B cell (primary cell): Measurements from ENCODE around the gene WDR7. TPM values are rescaled to one million over a fixed set of nuclear protein-coding genes. Genes with fewer than 3 reads are reported as not detected.

Experiments
- ATAC-seq: fragments of 200-7000 bp; cut with Tn5 transposase; one replicate; pipeline ENCODE4 v1.10.0; 2021; ENCODE audit warnings: low read depth, mild to moderate bottlenecking, moderate number of reproducible peaks, moderate library complexity
- CTCF ChIA-PET: fragments of 350-600 bp; sonication (Branson Sonifier 250); formaldehyde crosslinking; loops from one replicate; lab custom pipeline; 2021; ENCODE audit warnings: antibody characterized with exemption, inconsistent platforms; lab: Charles Lee
- POLR2A ChIA-PET: fragments of 350-600 bp; sonication (Branson Sonifier 250); formaldehyde crosslinking; loops from one replicate; lab custom pipeline; 2021; ENCODE audit warnings: antibody characterized with exemption; lab: Charles Lee
- DNase-seq: peaks from one replicate; pipeline ENCODE4 v3.0.0; 2013
- H2AFZ ChIP-seq: 2 replicates; pipeline ENCODE4 v1.6.1; 2012; ENCODE audit warnings: mild to moderate bottlenecking, low read depth, low read length; ENCODE audit not compliant: insufficient read depth, poor library complexity, severe bottlenecking
- H3K27ac ChIP-seq, 2 donors: 1 replicate in 1 of 2; 2 replicates in 1 of 2; pipeline ENCODE4 v1.5.1; 2012 to 2013; ENCODE audit warnings: low read length in 2 of 2, mild to moderate bottlenecking in 2 of 2, moderate library complexity in 1 of 2
- H3K27me3 ChIP-seq, 4 experiments: fragments of 200-600 bp in 1 of 4; sonication (generic) in 1 of 4; replicated peaks in 1 of 4; 1 replicate in 2 of 4; 2 replicates in 2 of 4; pipeline versions ENCODE4 v1.6.1 to v1.7.0; 2013 to 2016; ENCODE audit warnings: low read length in 3 of 4, mild to moderate bottlenecking in 2 of 4, mixed read lengths in 1 of 4, moderate library complexity in 1 of 4; ENCODE audit not compliant: insufficient read depth in 4 of 4, control insufficient read depth in 3 of 4; ENCODE audit errors: control extremely low read depth in 1 of 4
- H3K36me3 ChIP-seq, 2 experiments: replicated peaks in 1 of 2; 1 replicate in 1 of 2; 2 replicates in 1 of 2; pipeline versions ENCODE4 v1.6.1 to v1.7.1; 2013; ENCODE audit warnings: low read length in 1 of 2; ENCODE audit not compliant: insufficient read depth in 2 of 2, control insufficient read depth in 1 of 2; ENCODE audit errors: control extremely low read depth in 1 of 2, extremely low read depth in 1 of 2
- H3K4me1 ChIP-seq, 2 donors: fragments of 200-600 bp in 1 of 2; sonication (generic) in 1 of 2; 1 replicate in 1 of 2; 2 replicates in 1 of 2; pipeline versions ENCODE4 v1.5.1 to v1.6.1; 2013 to 2017; ENCODE audit warnings: low read length in 2 of 2; ENCODE audit not compliant: control insufficient read depth in 2 of 2, insufficient read depth in 2 of 2
- H3K4me2 ChIP-seq: replicated peaks from 2 replicates; pipeline ENCODE3; 2012; ENCODE audit warnings: mild to moderate bottlenecking, low read depth, low read length; ENCODE audit not compliant: poor library complexity, severe bottlenecking
- H3K4me3 ChIP-seq, 5 experiments: fragments of 200-600 bp in 1 of 5; sonication (generic) in 1 of 5; 1 replicate in 3 of 5; 2 replicates in 2 of 5; pipeline versions ENCODE4 v1.5.1 to v1.7.0; 2011 to 2016; ENCODE audit warnings: low read length in 4 of 5, mild to moderate bottlenecking in 4 of 5, low read depth in 2 of 5, control low read depth in 1 of 5, moderate library complexity in 1 of 5; ENCODE audit not compliant: insufficient read depth in 1 of 5; ENCODE audit errors: control extremely low read depth in 1 of 5, extremely low read depth in 1 of 5
- H3K79me2 ChIP-seq: fragments of 200-600 bp; sonication (generic); one replicate; pipeline ENCODE4 v1.6.0; 2016; ENCODE audit warnings: low read length; ENCODE audit not compliant: control insufficient read depth, insufficient read depth
- H3K9ac ChIP-seq: fragments of 200-600 bp; sonication (generic); 2 replicates; pipeline ENCODE4 v1.6.1; 2017; ENCODE audit warnings: mild to moderate bottlenecking, low read length, moderate library complexity
- H3K9me3 ChIP-seq, 3 donors: one replicate each; pipeline versions ENCODE4 v1.6.1 to v1.7.1; 2013; ENCODE audit warnings: low read length in 2 of 3; ENCODE audit not compliant: control insufficient read depth in 2 of 3, insufficient read depth in 1 of 3; ENCODE audit errors: control extremely low read depth in 1 of 3
- H4K20me1 ChIP-seq: 2 replicates; pipeline ENCODE4 v1.6.0; 2012; ENCODE audit warnings: mild to moderate bottlenecking, low read length; ENCODE audit not compliant: insufficient read depth, control insufficient read depth, poor library complexity, severe bottlenecking
- H3K27ac Mint-ChIP-seq: one replicate; pipeline ENCODE4 v1.8.0; 2021; ENCODE audit warnings: mixed read lengths
- H3K27me3 Mint-ChIP-seq: one replicate; pipeline ENCODE4 v1.8.0; 2021; ENCODE audit warnings: mixed read lengths
- H3K4me1 Mint-ChIP-seq: one replicate; pipeline ENCODE4 v1.8.0; 2021; ENCODE audit warnings: mixed read lengths
- H3K4me3 Mint-ChIP-seq: one replicate; pipeline ENCODE4 v1.8.0; 2021; ENCODE audit warnings: mixed read lengths
- H3K9me3 Mint-ChIP-seq: one replicate; pipeline ENCODE4 v1.8.0; 2022; ENCODE audit warnings: mixed read lengths; ENCODE audit not compliant: insufficient read depth
- EZH2 ChIP-seq: IDR thresholded peaks from 2 replicates; pipeline ENCODE4 v1.6.1; 2012; ENCODE audit warnings: borderline replicate concordance, low read depth, mild to moderate bottlenecking, moderate library complexity, low read length; ENCODE audit not compliant: insufficient read depth, poor library complexity, severe bottlenecking
- WGBS: methylation state at CpG from one replicate; pipeline ENCODE4 v1.1.5; 2013; ENCODE audit warnings: missing lambda C conversion rate; ENCODE audit not compliant: insufficient coverage; 5-methylcytosine and 5-hydroxymethylcytosine counted together
- intact Hi-C: fragments of 100-400 bp; cut with micrococcal nuclease; formaldehyde crosslinking; loops from one replicate; pipeline ENCODE4 v1.10.0; 2022
- polyA plus RNA-seq: library from polyadenylated mRNA; depleted of rRNA; stranded (reverse); fragments of >200 nt; gene quantifications from 2 replicates; pipeline ENCODE4 v1.2.3, GENCODE V29; 2012
- total RNA-seq, 2 donors: library from RNA; stranded (reverse); fragments of 120-200 nt in 1 of 2; gene quantifications; 1 replicate in 1 of 2; 2 replicates in 1 of 2; pipeline versions ENCODE4 v1.2.3 to v1.2.4, GENCODE V29; 2013 to 2022
- TF ChIP-seq, protein P1 (sequence below): fragments of 200-600 bp; IDR thresholded peaks from one replicate; pipeline ENCODE4 v1.8.0; 2022; ENCODE audit warnings: antibody characterized with exemption, mild to moderate bottlenecking

The WDR7 gene
- total and polyA plus RNA-seq, 2 donors (not counting 1 experiment from before 2014, with no cell fraction given), result 5.5 to 45.0 TPM

DNA sequence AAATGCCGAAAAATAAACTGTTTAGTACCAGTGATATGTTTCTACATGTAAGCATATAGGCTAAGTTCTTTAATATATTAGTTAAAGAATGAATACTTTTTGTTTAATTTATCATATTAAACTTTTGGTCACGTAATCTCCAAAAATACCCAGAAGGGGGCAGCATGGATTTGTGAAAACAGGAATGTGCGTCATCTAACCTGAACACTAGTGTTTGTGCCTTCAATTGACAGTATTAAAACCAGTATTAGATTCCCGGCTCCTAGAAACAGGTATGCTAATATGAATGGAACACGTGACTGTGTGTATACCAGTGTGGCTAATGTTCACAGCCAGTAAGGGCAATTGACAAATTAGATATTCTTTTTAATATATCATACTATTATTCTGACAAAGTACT, 51.8 kb downstream of the WDR7 start:
- Histone ChIP-seq H3K9me3 (no peaks in the 10 kb centered on the region), H3K79me2 (no peaks in the 10 kb centered on the region), H2AFZ (no peak overlapping the region), H3K27ac (no peak overlapping the region), H3K36me3 (peaks cover 0 to 3% of the 10 kb centered on the region in 2 experiments), H4K20me1 (no peaks in the 10 kb centered on the region), H3K4me1 (no peaks in the 10 kb centered on the region), H3K27me3 (no peaks in the 10 kb centered on the region), H3K4me2 (no peak overlapping the region), H3K4me3 (no peak overlapping the region), H3K9ac (no peak overlapping the region)
- WGBS, result 57% methylated on average over 1 of the region's 5 CpGs
- DNase-seq, result peak; percentile 44
- Mint-ChIP-seq H3K4me3 (peak overlapping the region; percentile 39), H3K27me3 (no peaks in the 10 kb centered on the region), H3K4me1 (peaks cover 2% of the 10 kb centered on the region), H3K27ac (no peak overlapping the region), H3K9me3 (no peaks in the 10 kb centered on the region)
- CTCF ChIA-PET, result interaction anchor here (0.7 to 4.6 kb wide), 6 partner anchors 8 to 859 kb away, joined by 3 to 30 read pairs (median 4); no protein-coding TSS in a partner anchor
- peak; percentile 39 for ATAC-seq
- intact Hi-C loops, result loop anchor here (2.0 kb wide), 1 partner anchor 860 kb away; no protein-coding TSS in a partner anchor
- POLR2A ChIA-PET, result no interaction called here
- TF ChIP-seq EZH2, result no peak
- TF ChIP-seq, protein P1, sequence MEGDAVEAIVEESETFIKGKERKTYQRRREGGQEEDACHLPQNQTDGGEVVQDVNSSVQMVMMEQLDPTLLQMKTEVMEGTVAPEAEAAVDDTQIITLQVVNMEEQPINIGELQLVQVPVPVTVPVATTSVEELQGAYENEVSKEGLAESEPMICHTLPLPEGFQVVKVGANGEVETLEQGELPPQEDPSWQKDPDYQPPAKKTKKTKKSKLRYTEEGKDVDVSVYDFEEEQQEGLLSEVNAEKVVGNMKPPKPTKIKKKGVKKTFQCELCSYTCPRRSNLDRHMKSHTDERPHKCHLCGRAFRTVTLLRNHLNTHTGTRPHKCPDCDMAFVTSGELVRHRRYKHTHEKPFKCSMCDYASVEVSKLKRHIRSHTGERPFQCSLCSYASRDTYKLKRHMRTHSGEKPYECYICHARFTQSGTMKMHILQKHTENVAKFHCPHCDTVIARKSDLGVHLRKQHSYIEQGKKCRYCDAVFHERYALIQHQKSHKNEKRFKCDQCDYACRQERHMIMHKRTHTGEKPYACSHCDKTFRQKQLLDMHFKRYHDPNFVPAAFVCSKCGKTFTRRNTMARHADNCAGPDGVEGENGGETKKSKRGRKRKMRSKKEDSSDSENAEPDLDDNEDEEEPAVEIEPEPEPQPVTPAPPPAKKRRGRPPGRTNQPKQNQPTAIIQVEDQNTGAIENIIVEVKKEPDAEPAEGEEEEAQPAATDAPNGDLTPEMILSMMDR, result peak; percentile 64

DNA sequence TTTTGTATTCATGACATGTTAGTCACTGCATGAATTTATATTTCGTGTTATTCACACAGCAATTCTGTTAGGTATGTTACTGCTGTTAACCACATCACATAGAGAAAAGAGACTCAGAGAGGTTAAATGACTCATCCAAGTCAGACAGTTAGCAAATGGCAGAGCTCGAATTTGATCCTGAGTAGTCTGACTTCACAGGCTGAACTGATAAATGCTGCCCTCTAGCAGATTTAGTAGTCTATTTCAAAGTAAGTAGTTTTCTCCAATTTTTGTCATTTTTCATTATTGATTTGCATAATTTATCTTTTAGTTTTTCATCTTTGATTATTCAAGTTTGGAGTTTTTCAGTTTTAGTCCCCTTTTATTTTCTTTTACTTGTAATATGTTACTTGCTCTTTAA, 58.3 kb downstream of the WDR7 start:
- Mint-ChIP-seq H3K9me3 (no peaks in the 10 kb centered on the region), H3K4me1 (peaks cover 4% of the 10 kb centered on the region), H3K27ac (no peak overlapping the region), H3K27me3 (no peaks in the 10 kb centered on the region), H3K4me3 (no peak overlapping the region)
- CTCF ChIA-PET, result no interaction called here
- Histone ChIP-seq H4K20me1 (no peaks in the 10 kb centered on the region), H3K9ac (no peak overlapping the region), H3K4me1 (no peaks in the 10 kb centered on the region), H3K36me3 (peaks cover 0 to 3% of the 10 kb centered on the region in 2 experiments), H3K9me3 (no peaks in the 10 kb centered on the region), H2AFZ (no peak overlapping the region), H3K79me2 (no peaks in the 10 kb centered on the region), H3K4me3 (no peak overlapping the region), H3K4me2 (no peak overlapping the region), H3K27me3 (no peaks in the 10 kb centered on the region), H3K27ac (no peak overlapping the region)
- POLR2A ChIA-PET, result no interaction called here
- ATAC-seq, result peak; percentile 53
- no CpG with 5 or more reads among the region's 2 CpGs for WGBS
- TF ChIP-seq, protein P1, result peak; percentile 16
- TF ChIP-seq EZH2, result no peak
- intact Hi-C loops, result no loop called here
- DNase-seq, result no peak
